GM12891 (cell line): Measurements from ENCODE around the gene TMEM131.

Experiments used
- POLR2A ChIP-seq: IDR thresholded peaks from 2 replicates; pipeline ENCODE4 v1.6.1; 2011; ENCODE audit warnings: low read depth, low read length, control low read depth
- POLR2AphosphoS5 ChIP-seq: IDR thresholded peaks from 2 replicates; pipeline ENCODE4 v1.6.1; 2011; ENCODE audit warnings: low read depth, low read length, control low read depth
- SPI1 ChIP-seq: IDR thresholded peaks from 2 replicates; pipeline ENCODE4 v1.6.1; 2011; ENCODE audit warnings: low read depth, low read length, control low read depth
- TAF1 ChIP-seq: IDR thresholded peaks from 2 replicates; pipeline ENCODE4 v1.6.1; 2011; ENCODE audit warnings: low read depth, low read length, control low read depth

GRCh38 chr2:97885841-97886240, 109.9 kb downstream of the TMEM131 start:
- TF ChIP-seq POLR2A (no peak), POLR2AphosphoS5 (no peak), TAF1 (no peak), SPI1 (no peak)
